SK-MEL-5 (cell line): ENCODE measurements around the gene CACNA2D3. TPM values are rescaled to one million over a fixed set of nuclear protein-coding genes. Genes with fewer than 3 reads are reported as not detected.

ENCODE experiments used
- DNase-seq: peaks from one replicate; pipeline ENCODE4 v3.0.0-alpha.2; 2016; ENCODE audit warnings: low read depth, low spot score
- in situ Hi-C: cut with HindIII; loops from 2 replicates; pipeline ENCODE4 v1.10.0; 2016; ENCODE audit warnings: low sequenced_read_pairs, high pct_unique_total_duplicates, low pct_unique_long_range_greater_than_20kb
- total RNA-seq: library from RNA; depleted of rRNA; stranded (reverse); fragments of >200 nt; shearing (Covaris generic); gene quantifications from 2 replicates; pipeline ENCODE4 v1.2.3, GENCODE V29; 2014

Gene CACNA2D3
- total RNA-seq, 1 experiment from 2014 or later = not detected

GRCh38 chr3:54536450-54536849, 414.1 kb downstream of the CACNA2D3 start:
- in situ Hi-C loops = no loop called here
- no peak for DNase-seq

- in situ Hi-C loops = no loop called here
- no peak for DNase-seq
Observed at GRCh38 chr3:54537506-54537905, 415.2 kb downstream of the CACNA2D3 start.

- DNase-seq = peak; percentile 61
- in situ Hi-C loops = no loop called here
Observed at GRCh38 chr3:54538346-54538745, 416.0 kb downstream of the CACNA2D3 start.

- in situ Hi-C loops = no loop called here
- DNase-seq = no peak
Observed at GRCh38 chr3:54541369-54541768, 419.0 kb downstream of the CACNA2D3 start.

- DNase-seq = no peak
- in situ Hi-C loops = no loop called here
Observed at GRCh38 chr3:54543446-54543845, 421.1 kb downstream of the CACNA2D3 start.

GRCh38 chr3:54547051-54547450, 424.7 kb downstream of the CACNA2D3 start:
- DNase-seq = no peak
- in situ Hi-C loops = no loop called here

- in situ Hi-C loops = no loop called here
- DNase-seq = no peak
Observed at GRCh38 chr3:54547846-54548245, 425.5 kb downstream of the CACNA2D3 start.

GRCh38 chr3:54549607-54550220, 427.4 kb downstream of the CACNA2D3 start:
- in situ Hi-C loops = no loop called here
- no peak for DNase-seq

GRCh38 chr3:54550221-54550977, 428.0 kb downstream of the CACNA2D3 start:
- in situ Hi-C loops = no loop called here
- DNase-seq = no peak

GRCh38 chr3:54556630-54557029, 434.3 kb downstream of the CACNA2D3 start:
- in situ Hi-C loops = no loop called here
- DNase-seq = no peak

- peak; percentile 22 for DNase-seq
- in situ Hi-C loops = no loop called here
Observed at GRCh38 chr3:54557538-54558428, 435.4 kb downstream of the CACNA2D3 start.

- in situ Hi-C loops = no loop called here
- DNase-seq = no peak
Observed at GRCh38 chr3:54563501-54564200, 441.3 kb downstream of the CACNA2D3 start.

- in situ Hi-C loops = no loop called here
Observed at GRCh38 chr3:54564374-54564925, 442.1 kb downstream of the CACNA2D3 start.

GRCh38 chr3:54565956-54566355, 443.6 kb downstream of the CACNA2D3 start:
- no peak for DNase-seq

More at GRCh38 chr3:54564374-54564925, 442.1 kb downstream of the CACNA2D3 start:
- no peak for DNase-seq

GRCh38 chr3:54567949-54568348, 445.6 kb downstream of the CACNA2D3 start:
- DNase-seq = no peak

More at GRCh38 chr3:54565956-54566355, 443.6 kb downstream of the CACNA2D3 start:
- in situ Hi-C loops = no loop called here

GRCh38 chr3:54570008-54570407, 447.7 kb downstream of the CACNA2D3 start:
- DNase-seq = no peak
- in situ Hi-C loops = no loop called here

More at GRCh38 chr3:54567949-54568348, 445.6 kb downstream of the CACNA2D3 start:
- in situ Hi-C loops = no loop called here

- in situ Hi-C loops = no loop called here
- no peak for DNase-seq
Observed at GRCh38 chr3:54572197-54572895, 450.0 kb downstream of the CACNA2D3 start.
